Parathyroid adenoma (tissue), 2 donors: ENCODE measurements around the gene ZSWIM6.

Source experiments
- H2AFZ ChIP-seq: fragments of 300-600 bp; sonication (generic); one replicate; pipeline ENCODE4 v1.7.0; 2017; ENCODE audit warnings: antibody characterized with exemption, mild to moderate bottlenecking
- H3K27ac ChIP-seq: fragments of 300-600 bp; sonication (generic); one replicate; pipeline ENCODE4 v1.7.0; 2017
- H3K27me3 ChIP-seq: fragments of 300-600 bp; sonication (generic); one replicate; pipeline ENCODE4 v1.7.0; 2017; ENCODE audit warnings: low read length; ENCODE audit not compliant: control insufficient read depth, insufficient read depth
- H3K36me3 ChIP-seq: fragments of 300-600 bp; sonication (generic); one replicate; pipeline ENCODE4 v1.7.0; 2017; ENCODE audit warnings: low read length; ENCODE audit not compliant: control insufficient read depth, insufficient read depth
- H3K4me1 ChIP-seq: fragments of 300-600 bp; sonication (generic); one replicate; pipeline ENCODE4 v1.7.0; 2017; ENCODE audit warnings: control low read depth
- H3K4me2 ChIP-seq: fragments of 300-600 bp; sonication (generic); one replicate; pipeline ENCODE4 v1.7.0; 2017; ENCODE audit warnings: low read length
- H3K4me3 ChIP-seq: fragments of 300-600 bp; sonication (generic); one replicate; pipeline ENCODE4 v1.7.0; 2017; ENCODE audit warnings: low read depth, low read length
- H3K79me2 ChIP-seq: fragments of 300-600 bp; sonication (generic); one replicate; pipeline ENCODE4 v1.7.0; 2017; ENCODE audit warnings: control low read depth
- H3K9ac ChIP-seq: fragments of 300-600 bp; sonication (generic); one replicate; pipeline ENCODE4 v1.7.0; 2017; ENCODE audit warnings: mild to moderate bottlenecking
- H3K9me3 ChIP-seq: fragments of 300-600 bp; sonication (generic); one replicate; pipeline ENCODE4 v1.7.0; 2017; ENCODE audit warnings: low read length; ENCODE audit not compliant: control insufficient read depth
- TF ChIP-seq, protein P1 (sequence below): fragments of 300-600 bp; sonication (generic); IDR thresholded peaks from one replicate; pipeline ENCODE4 v1.7.0; 2017; ENCODE audit warnings: antibody characterized with exemption, mild to moderate bottlenecking
- donor health status: primary hyperparathyroidism.

ZSWIM6 gene

DNA sequence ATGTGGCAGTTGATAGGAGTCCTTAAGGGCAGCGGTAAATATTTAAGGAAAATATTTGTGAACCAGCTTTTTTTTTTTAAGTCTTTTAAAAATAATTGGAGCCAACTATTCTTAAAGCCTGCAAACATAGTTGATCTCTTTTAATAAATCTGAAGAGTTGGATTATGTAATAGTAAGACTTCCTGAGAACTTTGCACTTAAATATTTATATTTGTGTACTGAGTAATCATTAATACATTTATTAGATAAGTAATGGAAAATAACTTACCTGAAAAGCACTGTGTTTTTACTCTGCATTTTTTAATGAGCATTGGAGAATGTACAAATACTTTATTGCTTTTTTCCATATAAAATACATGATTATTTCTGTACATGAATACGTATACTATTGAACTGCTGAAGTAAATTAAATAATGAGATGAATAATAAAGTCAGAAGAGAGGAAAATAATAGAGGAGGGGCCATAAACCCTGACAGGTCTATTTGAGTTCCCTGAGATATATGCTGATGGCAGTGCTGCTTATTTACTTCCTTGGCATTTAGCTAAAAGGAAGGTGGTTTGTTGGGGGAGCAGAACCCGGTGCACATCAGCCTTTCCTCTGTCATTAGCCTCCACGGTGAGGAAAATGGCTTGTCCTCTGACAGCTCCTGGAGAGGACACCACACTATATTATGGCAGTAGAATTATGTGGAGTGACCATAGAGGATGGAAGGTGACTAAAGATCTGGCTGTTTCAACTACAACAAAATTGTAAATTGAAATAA is 148.0 kb downstream of the ZSWIM6 start:
- H3K27ac ChIP-seq = no peak overlapping the region
- H3K9me3 ChIP-seq = no peaks in the 10 kb centered on the region
- no peaks in the 10 kb centered on the region for H3K27me3 ChIP-seq
- no peak overlapping the region for H3K4me3 ChIP-seq
- H3K79me2 ChIP-seq = peaks cover 41% of the 10 kb centered on the region
- H3K4me2 ChIP-seq = no peak overlapping the region
- H2AFZ ChIP-seq = no peak overlapping the region
- H3K36me3 ChIP-seq = no peaks in the 10 kb centered on the region
- no peak overlapping the region for H3K9ac ChIP-seq
- H3K4me1 ChIP-seq = peaks cover 2% of the 10 kb centered on the region
- TF ChIP-seq, protein P1, sequence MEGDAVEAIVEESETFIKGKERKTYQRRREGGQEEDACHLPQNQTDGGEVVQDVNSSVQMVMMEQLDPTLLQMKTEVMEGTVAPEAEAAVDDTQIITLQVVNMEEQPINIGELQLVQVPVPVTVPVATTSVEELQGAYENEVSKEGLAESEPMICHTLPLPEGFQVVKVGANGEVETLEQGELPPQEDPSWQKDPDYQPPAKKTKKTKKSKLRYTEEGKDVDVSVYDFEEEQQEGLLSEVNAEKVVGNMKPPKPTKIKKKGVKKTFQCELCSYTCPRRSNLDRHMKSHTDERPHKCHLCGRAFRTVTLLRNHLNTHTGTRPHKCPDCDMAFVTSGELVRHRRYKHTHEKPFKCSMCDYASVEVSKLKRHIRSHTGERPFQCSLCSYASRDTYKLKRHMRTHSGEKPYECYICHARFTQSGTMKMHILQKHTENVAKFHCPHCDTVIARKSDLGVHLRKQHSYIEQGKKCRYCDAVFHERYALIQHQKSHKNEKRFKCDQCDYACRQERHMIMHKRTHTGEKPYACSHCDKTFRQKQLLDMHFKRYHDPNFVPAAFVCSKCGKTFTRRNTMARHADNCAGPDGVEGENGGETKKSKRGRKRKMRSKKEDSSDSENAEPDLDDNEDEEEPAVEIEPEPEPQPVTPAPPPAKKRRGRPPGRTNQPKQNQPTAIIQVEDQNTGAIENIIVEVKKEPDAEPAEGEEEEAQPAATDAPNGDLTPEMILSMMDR = no peak

DNA sequence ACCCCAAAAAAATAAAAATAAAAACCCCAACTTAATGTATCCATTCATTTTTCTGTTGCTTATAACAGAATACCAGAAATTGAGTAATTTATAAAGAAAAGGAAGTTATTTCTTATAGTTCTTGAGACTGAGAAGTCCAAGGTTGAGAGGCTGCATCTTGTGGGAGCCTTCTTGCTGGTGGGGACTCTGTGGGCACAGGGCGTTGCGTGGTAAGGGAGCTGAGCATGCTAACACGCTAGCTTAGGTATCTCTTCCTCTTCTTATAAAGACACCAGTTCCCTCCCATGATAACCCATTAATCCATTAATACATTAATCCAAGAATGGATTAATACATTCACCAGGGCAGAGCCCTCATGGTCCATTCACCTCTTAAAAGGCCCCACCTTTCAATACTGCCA is 150.9 kb downstream of the ZSWIM6 start:
- H3K4me1 ChIP-seq = no peaks in the 10 kb centered on the region
- H3K9ac ChIP-seq = no peak overlapping the region
- no peaks in the 10 kb centered on the region for H3K36me3 ChIP-seq
- no peak overlapping the region for H3K4me3 ChIP-seq
- H2AFZ ChIP-seq = no peak overlapping the region
- TF ChIP-seq, protein P1 = no peak
- H3K79me2 ChIP-seq = peaks cover 34% of the 10 kb centered on the region
- H3K27ac ChIP-seq = no peak overlapping the region
- no peak overlapping the region for H3K4me2 ChIP-seq
- no peaks in the 10 kb centered on the region for H3K9me3 ChIP-seq
- no peaks in the 10 kb centered on the region for H3K27me3 ChIP-seq

DNA sequence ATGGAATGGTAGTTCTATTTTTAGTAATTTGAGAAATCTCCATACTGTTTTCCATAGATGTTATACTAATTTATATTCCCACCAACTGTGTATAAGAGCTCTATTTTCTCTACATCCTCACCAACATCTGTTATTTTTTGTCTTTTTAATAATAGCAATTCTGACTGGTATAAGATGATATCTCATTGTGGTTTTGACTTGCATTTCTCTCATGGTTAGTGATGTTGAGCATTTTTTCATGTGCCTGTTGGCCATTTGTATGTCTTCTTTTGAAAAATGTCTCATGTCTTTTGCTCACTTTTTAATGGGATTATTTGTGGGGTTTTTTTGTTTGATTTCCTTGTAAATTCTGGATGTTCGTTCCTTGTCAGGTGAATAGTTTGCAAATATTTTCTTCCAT is 154.4 kb downstream of the ZSWIM6 start:
- Histone ChIP-seq H3K4me3 (no peak overlapping the region), H3K79me2 (peaks cover 22% of the 10 kb centered on the region), H2AFZ (no peak overlapping the region), H3K36me3 (no peaks in the 10 kb centered on the region), H3K27ac (no peak overlapping the region), H3K9ac (no peak overlapping the region), H3K27me3 (no peaks in the 10 kb centered on the region), H3K4me2 (no peak overlapping the region), H3K4me1 (no peaks in the 10 kb centered on the region), H3K9me3 (no peaks in the 10 kb centered on the region)
- TF ChIP-seq, protein P1 = no peak

DNA sequence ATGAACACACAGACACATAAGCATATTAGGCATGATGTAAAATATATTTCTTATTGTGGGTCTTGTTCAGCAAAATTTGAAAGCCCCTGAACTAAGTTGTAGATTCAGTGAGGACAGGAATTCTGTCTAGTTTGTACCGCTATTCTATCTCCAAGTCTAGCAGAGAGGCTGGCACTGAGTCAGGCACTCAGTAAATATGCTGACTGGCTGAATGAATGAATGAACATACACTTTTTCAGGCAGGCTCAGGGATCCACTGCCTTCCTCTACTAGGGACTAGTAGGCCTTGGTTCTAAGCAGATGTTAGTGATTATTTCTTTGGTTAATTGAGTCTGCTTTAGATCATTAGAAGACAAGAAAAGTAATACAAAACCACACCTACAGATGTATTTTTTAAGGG is 157.5 kb downstream of the ZSWIM6 start:
- no peak overlapping the region for H2AFZ ChIP-seq
- H3K9me3 ChIP-seq = no peaks in the 10 kb centered on the region
- H3K4me1 ChIP-seq = no peaks in the 10 kb centered on the region
- H3K36me3 ChIP-seq = no peaks in the 10 kb centered on the region
- H3K4me2 ChIP-seq = no peak overlapping the region
- H3K4me3 ChIP-seq = no peak overlapping the region
- TF ChIP-seq, protein P1 = no peak
- no peak overlapping the region for H3K9ac ChIP-seq
- H3K79me2 ChIP-seq = peaks cover 14% of the 10 kb centered on the region
- no peaks in the 10 kb centered on the region for H3K27me3 ChIP-seq
- no peak overlapping the region for H3K27ac ChIP-seq

DNA sequence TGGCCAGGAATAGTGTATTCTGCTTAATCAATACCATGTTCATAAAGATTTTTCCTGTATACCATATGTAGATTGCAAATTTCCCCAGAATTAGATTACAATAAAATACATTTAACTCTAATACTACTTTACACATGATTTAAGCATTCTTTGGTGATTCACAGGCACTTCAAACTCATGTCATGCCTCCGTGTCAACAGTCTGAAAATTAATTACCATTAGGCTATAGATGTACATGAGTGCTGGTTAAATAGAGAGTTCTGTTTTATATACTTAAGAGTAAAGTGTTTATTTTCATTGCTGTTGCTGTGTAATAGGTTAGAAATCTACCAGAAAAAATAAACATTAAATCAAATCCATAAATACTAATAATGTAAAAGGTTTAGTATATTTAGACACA is 159.8 kb downstream of the ZSWIM6 start:
- H3K79me2 ChIP-seq = peaks cover 2% of the 10 kb centered on the region
- no peak overlapping the region for H3K4me3 ChIP-seq
- no peak overlapping the region for H3K9ac ChIP-seq
- TF ChIP-seq, protein P1 = no peak
- H3K4me1 ChIP-seq = no peaks in the 10 kb centered on the region
- no peaks in the 10 kb centered on the region for H3K9me3 ChIP-seq
- H3K4me2 ChIP-seq = no peak overlapping the region
- H3K36me3 ChIP-seq = no peaks in the 10 kb centered on the region
- no peak overlapping the region for H2AFZ ChIP-seq
- no peaks in the 10 kb centered on the region for H3K27me3 ChIP-seq
- H3K27ac ChIP-seq = no peak overlapping the region
